Limb (tissue), 2 donors: ENCODE data around the gene C19orf44.
"Not testable (repeated sequence)": the region's sequence is repeated elsewhere in the genome, so short reads cannot be mapped to it uniquely, and the experiment has no call there.

Experiments
- DNase-seq, 2 donors: peaks; one replicate each; pipeline ENCODE4 v3.0.0-alpha.2; 2016; ENCODE audit errors: extremely low spot score in 2 of 2

C19orf44 gene

DNA sequence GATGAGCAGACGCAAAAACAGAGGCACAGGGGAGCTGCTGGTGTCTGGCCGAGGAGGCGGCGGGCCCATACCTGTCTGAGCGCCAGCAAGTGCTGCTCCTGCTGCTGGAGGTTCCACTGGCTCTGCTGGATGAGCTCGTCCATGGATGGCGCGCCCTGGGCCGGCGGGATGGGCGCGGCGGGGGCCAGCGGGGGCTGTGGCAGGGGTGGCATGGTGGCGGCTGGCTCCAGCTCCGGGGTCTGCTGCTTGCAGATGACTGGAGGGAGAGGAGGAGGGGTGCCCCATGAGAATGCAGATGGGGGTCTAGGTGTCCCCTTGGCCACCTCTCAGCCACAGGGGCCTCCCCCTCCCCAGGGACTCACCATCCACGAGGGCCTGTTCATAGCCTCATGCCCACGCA lies 39.2 kb downstream of the C19orf44 start:
- DNase-seq: no peak

DNA sequence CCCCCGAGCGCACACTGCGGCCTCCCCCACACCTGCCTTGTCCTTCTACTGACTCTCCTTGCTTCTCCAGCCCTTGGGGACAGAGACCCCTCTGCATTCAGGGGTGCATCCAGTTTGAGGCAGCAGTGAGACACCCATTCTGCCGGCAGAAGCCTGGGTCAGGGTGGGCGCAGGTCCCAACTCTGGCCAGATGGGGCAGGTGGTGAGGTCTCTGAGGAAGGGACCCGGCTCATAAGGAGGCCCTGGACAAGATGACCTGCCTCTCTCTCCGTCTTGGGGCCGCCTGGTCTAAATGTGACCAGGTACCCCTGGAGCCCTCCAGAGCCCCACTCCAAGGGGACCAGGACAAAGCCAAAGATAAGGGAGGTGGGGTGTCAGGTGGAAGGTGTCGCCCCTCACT lies 39.9 kb downstream of the C19orf44 start:
- DNase-seq: no peak

DNA sequence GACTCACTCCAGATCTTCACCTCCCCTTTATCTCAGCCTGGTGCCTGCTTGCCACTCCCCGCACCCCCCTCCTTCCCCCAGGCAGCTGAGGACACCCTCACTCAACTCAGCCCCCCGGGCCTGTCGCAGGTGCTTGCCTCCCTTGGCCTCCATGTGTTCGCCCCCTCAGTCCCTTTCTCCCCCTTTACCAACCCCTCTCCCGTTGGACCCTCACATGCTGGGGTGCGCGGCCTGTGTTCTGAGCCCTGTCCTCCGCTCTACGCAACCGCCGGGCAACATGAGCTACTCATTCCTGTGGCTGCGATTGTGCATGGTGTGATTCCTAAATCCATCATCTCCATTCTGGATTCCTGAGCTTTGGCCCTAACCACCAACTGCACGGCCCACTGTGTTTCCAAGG lies 40.9 kb downstream of the C19orf44 start:
- no peak for DNase-seq

DNA sequence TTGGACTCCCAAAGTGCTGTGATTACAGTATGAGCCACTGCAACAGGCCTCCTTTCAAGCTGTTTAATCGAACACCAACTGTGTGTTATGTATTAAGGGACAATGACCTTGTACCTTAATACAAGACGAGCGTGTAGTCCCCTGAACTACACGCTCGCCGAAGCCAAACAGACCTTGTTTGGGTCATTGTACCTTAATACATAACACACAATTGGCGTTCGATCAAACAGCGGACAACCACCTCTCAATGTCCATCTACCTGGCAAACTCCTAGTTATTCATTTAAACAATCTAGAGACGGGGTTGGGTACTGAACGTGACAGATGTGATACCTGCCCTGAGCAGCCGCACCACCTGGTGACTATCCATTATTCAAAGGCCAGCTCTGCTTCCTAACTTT lies 44.8 kb downstream of the C19orf44 start:
- no peak for DNase-seq

DNA sequence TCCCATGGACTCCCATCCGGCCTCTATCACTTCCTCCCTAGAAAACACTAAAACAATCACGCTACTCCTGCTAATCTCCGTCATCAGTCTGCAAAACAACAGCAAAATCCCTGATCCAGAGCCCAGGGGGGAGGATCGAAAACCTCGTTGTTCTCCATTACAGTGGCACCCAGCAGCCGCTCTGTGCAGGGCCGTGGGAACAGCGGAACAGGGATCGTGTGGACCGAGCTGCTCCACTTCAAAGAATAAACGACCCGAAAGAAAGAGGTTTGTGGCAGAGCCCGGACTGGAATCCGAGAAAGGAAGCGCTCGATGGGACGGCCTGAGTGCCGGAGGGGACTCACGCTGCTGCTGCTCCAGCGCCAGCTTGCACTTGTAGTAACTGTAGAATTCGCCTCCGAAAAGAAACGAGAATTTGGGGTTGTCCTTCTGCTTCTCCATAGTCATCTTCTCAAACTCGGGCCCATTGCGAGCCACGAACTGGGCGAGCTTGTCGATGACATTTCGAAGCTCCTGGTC lies 45.4 kb downstream of the C19orf44 start:
- DNase-seq: no peak

DNA sequence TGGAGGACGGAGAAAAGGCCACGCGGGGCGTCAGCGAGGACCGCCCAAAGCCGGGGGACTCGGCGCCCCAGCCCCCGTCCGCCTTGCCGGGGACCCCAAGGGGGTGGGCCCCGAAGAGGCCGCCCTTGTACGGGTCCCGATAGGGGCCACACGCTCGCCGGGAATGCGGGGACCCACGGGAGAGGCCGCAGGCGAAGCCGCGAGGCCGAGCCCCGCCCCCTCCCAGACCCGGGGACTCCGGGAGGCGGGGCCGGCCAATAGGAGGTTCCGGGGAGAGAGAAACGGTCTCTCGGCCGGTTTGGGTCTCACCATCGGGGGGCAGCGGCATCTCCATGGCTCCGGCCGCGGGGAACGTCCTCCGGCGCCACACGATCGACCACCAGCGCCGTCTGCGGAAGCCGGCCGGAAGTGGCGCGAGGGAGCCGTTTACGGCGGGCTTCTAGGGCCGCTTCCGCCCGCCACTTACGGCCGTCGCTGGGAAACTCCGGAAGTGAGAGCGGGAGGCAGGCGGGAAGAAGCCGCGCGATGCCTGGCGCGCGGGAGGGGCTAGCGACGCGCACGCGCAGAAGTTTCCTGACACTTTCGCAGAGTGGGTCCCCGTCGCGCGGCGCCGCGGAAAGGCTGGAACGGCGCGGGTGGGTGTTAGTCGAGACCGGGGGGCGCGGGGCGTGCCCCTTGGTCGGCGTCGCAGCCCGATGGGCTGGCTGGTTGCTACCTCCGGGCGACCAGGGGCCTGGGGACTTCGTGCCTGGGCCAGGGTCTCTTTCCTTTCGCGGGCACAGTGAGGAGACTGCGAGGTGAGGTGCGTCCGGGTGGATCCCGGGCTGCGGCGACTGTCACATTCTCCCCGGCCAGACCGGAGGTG lies 46.1 kb downstream of the C19orf44 start, which contains the start of gene CHERP:
CHERP (minus strand) TSS at position 393 of the 865 bp plus-strand sequence; CDS start at position 334, 59 bp downstream.
- peak; percentile 95 to 98 for DNase-seq

DNA sequence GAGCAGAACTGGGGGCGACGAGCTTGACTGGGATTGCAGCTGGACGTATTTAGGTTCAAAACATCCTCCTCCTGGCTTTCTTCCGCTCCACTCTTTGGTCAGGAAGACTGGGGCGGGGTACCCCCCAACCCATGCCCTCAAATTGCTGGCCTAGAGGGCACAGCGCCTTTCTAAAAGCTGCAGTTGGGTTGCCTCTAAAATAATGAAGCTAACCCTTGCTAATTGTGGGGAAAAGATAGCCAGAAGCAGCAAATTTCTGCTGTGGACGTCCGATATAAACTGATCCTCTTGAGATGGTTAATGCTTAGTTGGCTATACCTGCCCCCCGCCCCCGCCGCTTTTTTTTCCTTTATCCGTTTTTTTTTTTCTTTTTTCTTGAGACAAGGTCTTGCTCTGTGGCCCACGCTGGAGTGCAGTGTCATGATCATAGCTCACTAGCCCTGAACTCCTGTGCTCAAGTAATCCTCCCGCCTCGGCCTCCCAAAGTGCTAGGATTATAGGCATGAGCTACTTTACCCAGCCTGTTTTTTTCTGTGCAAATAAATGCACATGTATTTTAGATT lies 46.8 kb downstream of the C19orf44 start:
- no peak for DNase-seq

DNA sequence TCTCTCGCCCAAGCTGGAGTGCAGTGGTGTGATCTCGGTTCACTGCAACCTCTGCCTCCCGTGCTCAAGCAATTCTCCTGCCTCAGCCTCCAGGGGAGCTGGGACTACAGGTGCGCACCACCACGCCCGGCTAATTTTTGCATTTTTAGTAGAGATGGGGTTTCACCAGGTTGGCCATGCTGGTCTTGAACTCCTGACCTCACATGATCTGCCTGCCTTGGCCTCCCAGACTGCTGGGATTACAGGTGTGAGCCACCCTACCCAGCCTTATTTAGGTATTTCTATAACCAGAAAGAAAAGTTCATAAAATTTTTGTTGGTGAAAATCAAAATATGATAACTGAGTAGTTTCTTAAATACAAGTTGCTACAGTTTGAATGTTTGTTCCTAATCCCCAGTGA lies 47.5 kb downstream of the C19orf44 start:
- DNase-seq: not testable (repeated sequence)

DNA sequence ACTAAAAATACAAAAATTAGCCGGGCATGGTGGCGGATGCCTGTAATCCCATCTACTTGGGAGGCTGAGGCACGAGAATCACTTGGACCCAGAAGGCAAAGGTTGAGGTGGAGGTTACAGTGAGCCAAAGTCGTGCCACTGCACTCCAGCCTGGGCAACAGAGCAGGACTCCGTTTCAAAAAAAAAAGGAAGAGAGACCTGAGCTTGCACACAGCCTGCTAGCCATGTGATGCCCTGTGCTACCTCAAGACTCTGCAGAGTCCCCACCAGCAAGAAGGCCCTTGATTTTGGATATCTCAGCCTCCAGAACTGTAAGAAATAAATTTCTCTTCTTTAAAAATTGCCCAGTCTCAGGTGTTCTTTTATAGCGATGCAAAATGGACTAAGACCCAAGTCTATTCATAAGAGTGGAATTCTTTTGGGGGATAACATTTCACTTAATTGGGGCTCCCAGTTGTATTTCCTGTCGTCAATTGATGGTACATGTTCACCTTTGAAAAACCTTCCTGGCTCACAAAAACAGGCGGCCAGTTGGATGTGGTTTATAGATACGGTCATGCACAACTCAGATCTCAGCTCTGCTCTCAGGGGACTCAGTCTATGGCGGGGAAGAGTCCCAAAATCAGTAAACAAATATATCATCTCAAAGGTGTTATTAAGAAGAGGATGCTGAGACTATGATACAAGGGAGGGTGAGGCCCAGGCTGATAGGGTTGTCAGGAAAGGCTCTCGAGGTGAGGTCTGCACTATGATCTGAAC lies 48.5 kb downstream of the C19orf44 start:
- no peak for DNase-seq

DNA sequence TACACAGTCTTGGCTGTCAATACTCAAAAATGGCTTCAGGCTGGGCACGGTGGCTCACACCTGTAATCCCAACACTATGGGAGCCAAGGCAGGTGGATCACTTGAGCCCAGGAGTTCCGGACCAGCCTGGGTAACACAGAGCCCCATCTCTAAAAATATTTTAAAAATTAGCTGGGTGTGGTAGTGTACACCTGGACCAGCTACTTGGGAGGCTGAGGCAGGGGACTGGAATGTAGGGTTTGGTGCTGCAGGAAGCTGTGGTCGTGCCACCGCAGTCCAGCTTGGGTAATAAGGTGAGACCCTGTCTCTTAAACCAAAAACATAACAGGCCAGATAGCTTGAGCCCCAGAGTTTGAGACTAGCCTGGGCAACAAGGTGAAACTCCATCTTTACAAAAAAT lies 52.8 kb downstream of the C19orf44 start:
- no peak for DNase-seq

DNA sequence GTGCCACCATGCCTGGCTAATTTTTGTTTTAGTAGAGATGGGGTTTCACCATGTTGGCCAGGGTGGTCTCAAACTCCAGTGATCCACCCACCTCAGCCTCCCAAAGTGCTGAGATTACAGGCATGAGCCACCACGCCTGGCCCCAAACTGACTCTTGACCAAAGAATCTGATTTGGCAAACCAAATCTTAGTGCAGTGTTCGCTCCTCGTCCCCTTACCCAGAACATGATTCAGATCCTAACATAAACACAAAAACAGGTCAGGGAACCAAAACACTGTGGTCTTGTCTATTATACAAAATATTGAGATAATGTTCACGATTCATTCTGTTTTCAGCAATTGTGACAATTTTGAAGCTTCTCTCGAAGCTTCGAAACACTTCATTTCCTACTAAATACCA lies 55.7 kb downstream of the C19orf44 start:
- not testable (repeated sequence) for DNase-seq

DNA sequence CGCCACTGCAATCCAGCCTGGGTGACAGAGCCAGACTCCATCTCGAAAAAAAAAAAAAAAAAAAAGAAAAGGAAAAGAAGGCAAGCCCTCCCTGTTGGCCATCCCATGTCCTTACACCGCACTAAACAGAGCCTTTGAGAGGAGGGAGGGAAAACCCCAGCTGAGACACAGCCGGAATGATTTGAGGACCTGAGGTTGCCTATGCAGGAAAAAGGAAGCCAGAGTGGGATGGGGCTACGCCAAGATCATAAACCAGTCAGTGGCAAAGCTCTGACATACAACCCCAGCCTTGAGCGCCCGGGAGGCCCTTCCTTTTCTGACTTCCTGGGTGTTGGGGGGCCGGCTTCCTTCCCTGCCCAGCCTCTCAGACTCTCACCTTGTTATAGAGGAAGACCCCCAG lies 58.6 kb downstream of the C19orf44 start:
- DNase-seq: no peak

DNA sequence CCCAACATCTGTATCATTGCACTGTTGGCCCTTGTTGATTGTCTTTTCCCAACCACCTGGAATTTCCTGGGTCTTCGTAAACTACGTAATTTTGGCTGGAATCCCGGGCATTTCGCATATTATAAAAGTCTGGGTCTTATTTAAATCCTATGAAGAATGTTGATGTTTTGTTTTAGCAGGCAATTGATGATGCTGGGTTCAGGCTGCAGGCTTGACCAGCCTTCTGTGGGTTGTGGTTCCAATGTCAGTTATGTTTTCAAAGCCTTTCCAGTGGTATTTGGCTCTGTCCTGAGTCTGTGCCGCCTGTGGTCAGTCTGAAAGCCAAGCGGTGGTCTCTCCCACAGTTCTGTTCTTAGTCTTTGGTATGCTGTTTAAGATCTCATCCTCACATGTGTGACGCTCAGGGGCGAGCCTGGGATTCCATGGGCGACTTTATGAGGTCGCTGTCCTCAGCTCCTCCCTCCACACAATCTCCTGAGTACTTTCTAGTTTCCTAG lies 63.6 kb downstream of the C19orf44 start:
- DNase-seq: no peak

DNA sequence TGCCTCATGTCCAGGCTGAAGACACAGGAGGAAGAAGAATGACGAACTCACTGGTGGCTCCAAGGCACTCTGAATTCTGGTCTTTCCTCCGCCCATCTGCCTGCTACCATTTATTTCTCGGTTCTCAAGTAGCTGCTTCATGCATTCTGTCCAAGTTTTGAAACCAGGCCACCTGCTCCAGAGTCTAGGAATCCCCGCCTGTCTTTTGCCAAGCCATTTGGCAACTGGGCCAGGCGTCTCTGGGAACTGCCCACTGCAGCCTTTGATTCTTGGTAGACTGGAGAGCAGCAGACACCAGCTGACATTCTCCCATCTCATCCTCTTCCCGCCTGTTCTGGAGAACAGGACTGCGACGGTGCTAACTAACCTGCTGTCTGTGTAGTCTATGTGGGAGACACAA lies 65.2 kb downstream of the C19orf44 start:
- DNase-seq: peak in 1 of 2 donors; percentile 16

DNA sequence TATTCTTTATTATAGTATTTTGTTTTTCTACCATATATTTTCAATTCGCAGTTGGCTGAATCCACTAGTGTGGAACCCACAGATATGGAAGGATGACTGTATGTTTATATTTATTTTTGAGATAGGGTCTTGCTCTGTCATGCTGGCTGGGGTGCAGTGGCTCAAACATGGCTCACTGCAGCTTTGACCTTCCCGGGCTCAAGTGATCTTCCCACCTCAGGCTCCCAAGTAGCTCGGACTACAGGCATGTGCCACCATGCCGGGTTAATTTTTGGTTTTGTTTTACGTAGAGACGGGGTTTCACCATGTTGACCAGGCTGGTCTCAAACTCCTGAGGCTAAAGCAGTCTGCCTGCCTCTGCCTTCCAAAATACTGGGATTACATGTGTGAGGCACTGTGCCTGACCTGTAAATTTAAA lies 66.4 kb downstream of the C19orf44 start:
- no peak for DNase-seq

DNA sequence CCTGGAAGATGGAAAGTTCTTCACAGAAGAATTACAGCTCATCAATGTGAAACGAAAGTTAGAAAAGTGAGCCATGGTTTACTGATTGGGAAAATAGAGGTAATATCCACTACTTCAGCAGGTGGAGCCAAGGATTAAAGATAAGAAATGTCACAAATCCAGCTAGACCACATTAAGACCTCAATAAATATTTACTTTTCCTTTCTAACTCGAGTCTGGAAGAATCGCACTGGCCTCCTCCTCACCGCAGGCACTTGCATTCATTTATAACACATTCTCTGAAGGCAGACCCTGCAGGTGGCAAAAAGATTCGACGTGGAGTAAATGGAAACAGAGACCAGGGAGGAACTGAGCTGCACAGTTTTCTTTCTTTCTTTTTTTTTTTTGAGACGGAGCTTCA lies 68.6 kb downstream of the C19orf44 start:
- no peak for DNase-seq

DNA sequence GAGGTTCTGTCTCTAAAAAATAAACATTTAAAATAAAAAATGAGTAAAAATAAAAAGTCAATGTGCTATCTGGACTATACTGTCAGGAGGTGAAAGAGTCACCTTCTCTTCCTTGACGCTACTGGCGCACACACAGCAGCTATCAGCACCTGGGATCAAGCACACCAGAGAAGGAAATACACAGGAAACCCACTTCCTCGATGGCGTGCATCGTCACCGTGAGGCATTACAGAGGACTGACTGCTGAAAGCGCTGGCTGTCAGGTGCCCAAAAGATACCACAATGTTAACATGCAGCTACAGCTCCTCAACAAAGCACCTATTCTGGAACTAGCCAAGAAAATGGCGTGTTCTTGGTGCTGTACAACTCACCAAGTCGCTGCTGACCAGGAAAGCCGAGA lies 70.0 kb downstream of the C19orf44 start:
- DNase-seq: no peak

DNA sequence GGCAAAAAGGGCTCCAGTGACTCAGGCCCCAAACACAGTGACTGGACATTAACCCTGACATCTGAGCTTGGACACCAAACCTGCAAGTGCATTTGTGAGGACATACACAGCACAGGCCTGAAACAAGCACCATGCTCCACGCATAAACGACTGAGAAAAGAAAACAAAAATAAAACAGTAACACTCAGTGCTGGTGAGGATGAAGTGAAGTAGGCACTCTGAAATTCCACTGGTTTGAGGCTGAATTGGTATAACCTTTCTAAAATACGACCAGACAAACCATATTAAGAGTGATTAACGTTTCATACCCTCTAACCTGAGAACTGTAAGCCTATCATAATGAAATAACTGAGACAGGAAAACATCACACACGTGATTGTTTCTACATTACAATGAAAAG lies 70.5 kb downstream of the C19orf44 start:
- DNase-seq: no peak

DNA sequence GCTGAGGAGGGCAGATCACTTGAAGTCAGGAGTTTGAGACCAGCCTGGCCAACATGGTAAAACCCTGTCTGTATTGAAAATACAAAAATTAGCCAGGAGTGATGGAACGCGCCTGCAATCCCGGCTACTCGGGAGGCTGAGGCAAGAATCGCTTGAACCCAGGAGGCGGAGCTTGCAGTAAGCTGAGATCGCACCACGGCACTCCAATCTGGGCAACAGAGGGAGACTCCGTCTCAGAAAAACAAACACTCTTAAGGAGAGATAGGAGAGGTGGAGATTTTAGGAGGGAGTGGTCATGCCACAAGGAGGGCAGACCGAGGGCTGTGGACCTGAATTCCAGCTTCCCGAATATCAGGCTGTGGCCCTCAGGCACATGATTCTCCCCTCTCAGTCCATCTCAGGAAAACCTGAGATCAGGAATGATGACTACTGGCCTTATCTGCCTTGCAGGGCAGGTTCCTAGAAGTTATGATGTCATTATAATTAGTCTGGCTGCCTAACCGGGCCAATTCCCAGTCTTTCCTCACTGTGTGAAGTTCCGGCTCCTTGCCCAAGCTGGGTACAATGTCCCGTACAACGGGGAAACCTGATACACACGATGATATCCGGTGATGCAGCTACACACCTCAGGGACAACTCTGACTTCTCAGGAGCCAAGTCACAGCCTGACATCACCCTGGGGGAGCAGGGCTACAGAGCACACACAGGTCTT lies 73.6 kb downstream of the C19orf44 start:
- no peak for DNase-seq
